EH (cell line): ENCODE measurements around the gene USP15.
"Not testable (repeated sequence)": the region's sequence is repeated elsewhere in the genome, so short reads cannot be mapped to it uniquely, and the experiment has no call there.

ENCODE experiments used
- DNase-seq: peaks from one replicate; pipeline ENCODE4 v3.0.0-alpha.2; 2015; ENCODE audit warnings: low read depth

The USP15 gene

GRCh38 chr12:62323386-62323785 is 63.2 kb downstream of the USP15 start:
- no peak for DNase-seq

GRCh38 chr12:62328296-62328921 is 68.2 kb downstream of the USP15 start:
- DNase-seq = no peak

GRCh38 chr12:62331306-62331705 is 71.1 kb downstream of the USP15 start:
- DNase-seq = peak; percentile 7

GRCh38 chr12:62332598-62332997 is 72.4 kb downstream of the USP15 start:
- DNase-seq = peak; percentile 89

- DNase-seq = no peak
Measured at GRCh38 chr12:62335057-62335456, 74.9 kb downstream of the USP15 start.

GRCh38 chr12:62335796-62336195 is 75.6 kb downstream of the USP15 start:
- DNase-seq = no peak

- DNase-seq = not testable (repeated sequence)
Measured at GRCh38 chr12:62337643-62338042, 77.4 kb downstream of the USP15 start.

GRCh38 chr12:62342614-62343303 is 82.6 kb downstream of the USP15 start:
- DNase-seq = not testable (repeated sequence)

GRCh38 chr12:62343304-62344120 is 83.3 kb downstream of the USP15 start:
- DNase-seq = not testable (repeated sequence)

- not testable (repeated sequence) for DNase-seq
Measured at GRCh38 chr12:62344731-62345556, 84.7 kb downstream of the USP15 start.

GRCh38 chr12:62345667-62346066 is 85.5 kb downstream of the USP15 start:
- DNase-seq = no peak

- DNase-seq = no peak
Measured at GRCh38 chr12:62346817-62347216, 86.6 kb downstream of the USP15 start.

GRCh38 chr12:62347922-62348650 is 87.9 kb downstream of the USP15 start:
- DNase-seq = peak; percentile 56

GRCh38 chr12:62350554-62350953 is 90.3 kb downstream of the USP15 start:
- no peak for DNase-seq

- DNase-seq = no peak
Measured at GRCh38 chr12:62351326-62351725, 91.1 kb downstream of the USP15 start.

- peak; percentile 42 for DNase-seq
Measured at GRCh38 chr12:62361048-62361447, 100.8 kb downstream of the USP15 start.

GRCh38 chr12:62363506-62363905 is 103.3 kb downstream of the USP15 start:
- no peak for DNase-seq

GRCh38 chr12:62364697-62365096 is 104.5 kb downstream of the USP15 start:
- not testable (repeated sequence) for DNase-seq

- not testable (repeated sequence) for DNase-seq
Measured at GRCh38 chr12:62365846-62366245, 105.6 kb downstream of the USP15 start.

GRCh38 chr12:62368430-62369223 is 108.4 kb downstream of the USP15 start:
- not testable (repeated sequence) for DNase-seq
